Osteocyte (in vitro differentiated cells): Measurements from ENCODE around the gene APOL6. TPM values are rescaled to one million over a fixed set of nuclear protein-coding genes. Genes with fewer than 3 reads are reported as not detected.
"Not testable (repeated sequence)": the region's sequence is repeated elsewhere in the genome, so short reads cannot be mapped to it uniquely, and the experiment has no call there.

Experiments used
- DNase-seq: peaks from one replicate; pipeline ENCODE4 v3.0.0; 2021; ENCODE audit warnings: mixed read lengths; ENCODE audit not compliant: unreplicated experiment; ENCODE audit errors: extremely low spot score
- H3K27ac Mint-ChIP-seq: one replicate; pipeline ENCODE4 v1.8.0; 2021; ENCODE audit warnings: mild to moderate bottlenecking, mixed read lengths; ENCODE audit not compliant: unreplicated experiment
- H3K27me3 Mint-ChIP-seq: one replicate; pipeline ENCODE4 v1.8.0; 2021; ENCODE audit warnings: mixed read lengths; ENCODE audit not compliant: unreplicated experiment
- H3K36me3 Mint-ChIP-seq: one replicate; pipeline ENCODE4 v1.8.0; 2021; ENCODE audit warnings: mixed read lengths; ENCODE audit not compliant: unreplicated experiment
- H3K4me1 Mint-ChIP-seq: one replicate; pipeline ENCODE4 v1.8.0; 2021; ENCODE audit warnings: mixed read lengths; ENCODE audit not compliant: unreplicated experiment
- H3K4me3 Mint-ChIP-seq: one replicate; pipeline ENCODE4 v1.8.0; 2021; ENCODE audit warnings: mild to moderate bottlenecking, moderate library complexity, mixed read lengths; ENCODE audit not compliant: unreplicated experiment
- H3K9me3 Mint-ChIP-seq: one replicate; pipeline ENCODE4 v1.8.0; 2021; ENCODE audit warnings: mixed read lengths; ENCODE audit not compliant: unreplicated experiment
- CTCF ChIP-seq: fragments of 200-600 bp; sonication (generic); IDR thresholded peaks from 2 replicates; pipeline ENCODE4 v1.5.0; 2021; ENCODE audit warnings: antibody characterized with exemption, mild to moderate bottlenecking, moderate library complexity
- total RNA-seq: library from RNA; stranded (reverse); gene quantifications from 2 replicates; pipeline ENCODE4 v1.2.1, GENCODE V29; 2021

APOL6 gene
- total RNA-seq, 1 donor from 2014 or later = 11.8 TPM

DNA sequence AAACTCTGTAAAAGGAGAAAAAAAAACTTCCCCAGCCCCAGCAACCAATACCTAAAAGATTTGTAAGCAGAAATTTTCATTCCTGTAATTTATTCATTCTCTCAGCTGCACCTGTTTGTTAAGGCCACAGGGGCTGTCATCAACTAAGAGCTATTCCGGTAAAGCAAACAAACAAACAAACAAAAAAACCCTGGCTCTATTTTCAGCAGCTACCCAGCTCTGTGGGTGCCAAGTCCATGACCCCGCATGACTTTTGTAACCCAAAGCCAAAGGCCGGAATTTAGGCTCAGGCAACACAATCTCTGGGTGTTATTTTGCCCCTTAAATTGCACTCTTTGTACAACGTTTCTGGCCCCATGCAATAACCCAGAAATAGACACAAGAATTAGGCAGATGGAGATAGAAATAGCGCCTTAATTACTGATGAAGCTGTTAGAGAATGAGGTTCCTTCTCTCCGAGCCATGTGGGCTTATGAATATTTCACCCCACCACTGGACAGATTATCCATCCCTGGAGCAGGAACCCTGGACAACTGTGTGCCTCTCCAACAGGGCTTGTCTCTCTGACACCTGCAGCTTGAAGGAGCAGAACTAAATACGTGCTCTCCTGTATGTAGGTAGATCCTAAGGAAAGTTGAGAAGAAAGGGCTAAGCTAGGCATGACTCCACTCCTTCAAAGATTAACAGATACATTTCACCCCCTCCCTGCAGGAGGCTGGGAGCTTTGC is 29.4 kb downstream of the APOL6 start:
- Mint-ChIP-seq H3K9me3 (peaks cover under 1% of the 10 kb centered on the region), H3K27ac (no peak overlapping the region), H3K4me1 (peaks cover 14% of the 10 kb centered on the region), H3K27me3 (peaks cover 2% of the 10 kb centered on the region), H3K4me3 (no peak overlapping the region), H3K36me3 (no peaks in the 10 kb centered on the region)
- peak; percentile 30 for DNase-seq
- no peak for TF ChIP-seq CTCF

DNA sequence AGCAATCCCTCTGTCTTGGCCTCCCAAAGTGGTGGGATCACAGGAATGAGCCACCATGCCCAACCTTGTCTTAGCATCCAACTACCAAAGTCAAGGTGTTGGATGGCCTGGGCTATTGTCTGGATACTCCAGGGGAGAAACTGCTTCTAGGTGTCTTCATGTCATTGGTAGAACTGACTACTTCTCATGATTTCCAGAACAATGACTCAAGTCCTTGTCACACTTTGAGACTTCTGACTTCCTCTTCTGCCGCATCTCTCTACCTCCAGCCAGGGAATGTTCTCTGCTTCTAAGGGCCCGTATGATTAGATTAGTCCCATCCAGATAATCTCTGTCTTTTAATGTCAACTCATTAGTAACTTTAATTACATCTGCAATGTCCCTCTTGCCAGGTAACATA is 30.6 kb downstream of the APOL6 start:
- Mint-ChIP-seq H3K9me3 (no peaks in the 10 kb centered on the region), H3K36me3 (no peaks in the 10 kb centered on the region), H3K27me3 (peaks cover 5% of the 10 kb centered on the region), H3K4me1 (peaks cover 14% of the 10 kb centered on the region), H3K27ac (no peak overlapping the region), H3K4me3 (no peak overlapping the region)
- TF ChIP-seq CTCF = no peak
- DNase-seq = no peak

DNA sequence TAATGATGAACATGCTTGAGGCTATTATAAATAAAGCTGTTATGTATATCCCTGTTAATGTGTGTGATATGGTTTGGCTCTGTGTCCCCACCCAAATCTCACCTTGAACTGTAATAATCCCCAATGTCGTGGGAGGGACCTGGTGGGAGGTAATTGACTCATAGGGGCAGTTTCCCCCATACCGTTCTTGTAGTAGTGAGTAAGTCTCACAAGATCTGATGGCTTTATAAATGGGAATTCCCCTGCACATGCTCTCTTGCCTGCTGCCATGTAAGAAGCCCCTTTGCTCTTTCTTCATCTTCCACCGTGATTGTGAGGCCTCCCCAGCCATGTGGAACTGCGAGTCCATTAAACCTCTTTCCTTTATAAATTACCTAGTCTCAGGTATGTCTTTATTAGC is 31.2 kb downstream of the APOL6 start:
- not testable (repeated sequence) for H3K27ac Mint-ChIP-seq, DNase-seq, H3K9me3 Mint-ChIP-seq, H3K36me3 Mint-ChIP-seq, H3K4me3 Mint-ChIP-seq, H3K27me3 Mint-ChIP-seq
- H3K4me1 Mint-ChIP-seq = peaks cover 12% of the 10 kb centered on the region

DNA sequence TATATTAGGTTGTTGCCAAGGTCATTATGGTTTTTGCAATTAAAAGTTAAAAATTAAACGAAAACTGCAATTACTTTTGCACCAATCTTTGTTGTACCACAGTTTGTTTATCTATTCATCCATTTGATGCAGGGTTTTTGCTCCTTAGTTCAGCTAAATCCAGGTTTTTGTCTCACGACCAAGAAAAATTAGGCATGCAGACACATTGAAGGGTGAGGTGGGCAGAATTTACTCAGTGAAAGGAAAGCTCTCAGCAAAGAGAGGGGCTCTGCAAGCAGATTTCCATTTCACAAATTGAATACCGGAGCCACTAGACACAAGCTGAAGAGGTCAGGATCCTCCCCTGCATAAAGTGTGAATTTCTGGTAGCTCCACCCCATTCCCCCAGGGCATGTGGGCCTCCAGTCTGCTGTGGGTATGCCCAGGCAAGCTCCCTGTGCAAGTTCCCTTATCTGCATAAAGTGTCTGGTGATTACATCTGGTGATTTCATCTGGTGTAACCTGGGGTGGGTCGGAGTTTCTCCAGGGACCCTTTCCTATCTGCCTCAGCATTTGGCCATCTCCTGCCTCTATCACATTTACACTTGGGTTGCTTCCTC is 33.3 kb downstream of the APOL6 start:
- Mint-ChIP-seq H3K4me1 (peaks cover 6% of the 10 kb centered on the region), H3K36me3 (no peaks in the 10 kb centered on the region), H3K27me3 (peaks cover 5% of the 10 kb centered on the region), H3K9me3 (no peaks in the 10 kb centered on the region), H3K27ac (no peak overlapping the region), H3K4me3 (no peak overlapping the region)
- peak; percentile 44 for DNase-seq
- no peak for TF ChIP-seq CTCF

DNA sequence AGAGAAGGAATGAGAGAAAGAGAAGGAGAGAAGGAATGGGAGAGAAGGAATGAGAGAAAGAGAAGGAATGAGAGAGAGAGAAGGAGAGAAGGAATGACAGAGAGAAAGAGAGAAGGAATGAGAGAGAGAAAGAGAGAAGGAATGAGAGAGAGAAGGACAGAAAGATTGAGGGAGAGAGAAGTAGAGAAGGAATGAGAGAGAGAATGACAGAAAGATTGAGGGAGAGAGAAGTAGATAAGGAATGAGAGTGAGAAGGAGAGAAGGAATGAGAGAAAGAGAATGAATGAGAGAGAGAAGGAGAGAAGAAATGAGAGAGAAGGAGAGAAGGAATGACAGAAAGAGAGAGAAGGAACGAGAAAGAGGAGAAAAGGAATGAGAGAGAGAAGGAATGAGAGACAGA is 35.3 kb downstream of the APOL6 start:
- no peak for DNase-seq
- peaks cover 6% of the 10 kb centered on the region for H3K4me1 Mint-ChIP-seq
- peaks cover 5% of the 10 kb centered on the region for H3K27me3 Mint-ChIP-seq
- no peak overlapping the region for H3K4me3 Mint-ChIP-seq
- TF ChIP-seq CTCF = no peak
- no peaks in the 10 kb centered on the region for H3K36me3 Mint-ChIP-seq
- no peak overlapping the region for H3K27ac Mint-ChIP-seq
- H3K9me3 Mint-ChIP-seq = peaks cover 3% of the 10 kb centered on the region
